ENCODE data around the gene PARP8.
"Not testable (repeated sequence)": the region's sequence is repeated elsewhere in the genome, so short reads cannot be mapped to it uniquely, and the experiment has no call there.

The PARP8 gene

GRCh38 chr5:50767588-50767987 lies 101.2 kb downstream of the PARP8 start:
- in situ Hi-C loops (cut with MboI; ENCODE audit: low sequenced_read_pairs): no loop called here

- in situ Hi-C loops (cut with MboI; ENCODE audit: low sequenced_read_pairs): no loop called here
Observed at GRCh38 chr5:50768634-50769033, 102.2 kb downstream of the PARP8 start.

GRCh38 chr5:50770441-50770840 lies 104.0 kb downstream of the PARP8 start:
- in situ Hi-C loops (cut with MboI; ENCODE audit: low sequenced_read_pairs): no loop called here

- in situ Hi-C loops (cut with MboI; ENCODE audit: low sequenced_read_pairs): not testable (repeated sequence)
Observed at GRCh38 chr5:50774446-50775175, 108.2 kb downstream of the PARP8 start.

- in situ Hi-C loops (cut with MboI; ENCODE audit: low sequenced_read_pairs): no loop called here
Observed at GRCh38 chr5:50786073-50786472, 119.6 kb downstream of the PARP8 start.

DNA sequence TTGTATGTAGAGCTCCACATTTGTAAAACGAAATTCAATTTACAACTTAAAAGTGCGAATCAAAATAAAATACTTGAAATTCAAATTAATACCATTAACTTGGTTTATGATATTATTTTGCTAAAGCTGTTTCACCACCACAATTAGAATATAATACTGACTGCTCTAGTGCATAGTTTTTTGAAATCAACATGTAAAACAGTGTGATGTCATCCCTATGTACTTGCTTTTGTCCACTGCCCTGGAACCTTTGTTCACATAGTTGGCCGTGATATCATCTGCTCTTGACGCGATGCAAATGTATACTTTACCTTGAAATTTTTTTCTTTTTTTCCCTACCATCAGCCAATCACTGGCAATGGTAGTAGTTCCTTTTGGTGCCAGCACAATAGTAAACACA lies 125.4 kb downstream of the PARP8 start:
- in situ Hi-C loops (cut with MboI; ENCODE audit: low sequenced_read_pairs): no loop called here

- in situ Hi-C loops (cut with MboI; ENCODE audit: low sequenced_read_pairs): no loop called here
Observed at GRCh38 chr5:50792843-50793242, 126.4 kb downstream of the PARP8 start.

GRCh38 chr5:50794812-50795211 lies 128.4 kb downstream of the PARP8 start:
- in situ Hi-C loops (cut with MboI; ENCODE audit: low sequenced_read_pairs): no loop called here

DNA sequence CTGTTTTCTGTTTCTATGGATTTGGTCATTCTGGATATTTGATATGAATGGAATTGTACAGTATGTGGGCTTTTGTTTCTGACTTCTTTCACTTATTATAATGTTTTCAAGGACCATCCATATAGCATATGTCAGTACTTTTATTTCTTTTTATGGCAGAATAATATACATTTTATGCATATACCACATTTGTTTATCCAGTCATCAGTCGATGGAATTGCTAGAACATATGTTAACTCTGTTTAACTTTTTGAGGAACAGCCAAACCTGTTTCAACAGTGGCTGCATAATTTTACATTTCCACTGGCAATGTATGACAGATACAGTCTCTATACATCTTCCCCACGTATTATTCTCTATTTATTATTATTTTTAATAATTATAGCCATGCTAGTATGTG lies 131.6 kb downstream of the PARP8 start:
- in situ Hi-C loops (cut with MboI; ENCODE audit: low sequenced_read_pairs): no loop called here

- in situ Hi-C loops (cut with MboI; ENCODE audit: low sequenced_read_pairs): no loop called here
Observed at GRCh38 chr5:50799596-50799995, 133.2 kb downstream of the PARP8 start.

GRCh38 chr5:50800410-50800809 lies 134.0 kb downstream of the PARP8 start:
- in situ Hi-C loops (cut with MboI; ENCODE audit: low sequenced_read_pairs): no loop called here

DNA sequence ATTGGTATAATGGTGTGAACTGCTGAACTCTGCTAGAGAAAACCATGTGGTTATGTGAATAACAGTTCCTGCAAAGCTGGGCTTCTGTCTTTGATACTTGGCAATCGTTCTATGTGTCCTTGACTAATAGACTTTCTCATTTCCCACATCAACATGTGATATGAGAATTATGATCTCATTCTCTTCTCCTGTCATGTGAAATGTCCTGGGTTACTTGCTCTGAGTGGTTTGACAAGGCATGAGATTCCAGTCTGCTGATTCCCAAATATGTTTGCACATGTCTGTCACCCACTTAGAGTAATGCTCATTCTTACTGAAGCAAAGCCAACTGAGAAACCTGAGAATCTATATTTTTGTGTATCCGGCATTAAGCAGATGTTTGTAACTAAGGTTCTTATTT lies 141.2 kb downstream of the PARP8 start:
- in situ Hi-C loops (cut with MboI; ENCODE audit: low sequenced_read_pairs): no loop called here

DNA sequence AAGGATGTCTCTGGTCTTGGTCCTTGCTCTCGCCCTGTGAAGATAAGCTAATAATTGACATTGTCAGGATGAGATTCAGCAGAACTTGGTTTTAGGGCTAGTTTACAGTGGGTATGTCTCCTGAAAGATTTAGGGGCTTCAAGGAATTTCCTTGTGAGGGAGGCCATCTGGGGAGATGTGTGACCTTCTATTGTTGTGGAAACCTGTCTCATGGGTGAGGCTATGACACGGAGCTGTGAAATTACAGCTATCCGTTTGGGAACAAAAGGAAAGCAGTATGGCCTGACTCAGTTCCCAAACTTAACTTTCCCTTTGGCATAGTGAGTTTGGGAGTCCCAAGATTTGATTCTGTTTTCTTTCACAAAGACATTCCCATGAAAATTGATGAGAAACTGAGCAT lies 142.0 kb downstream of the PARP8 start:
- in situ Hi-C loops (cut with MboI; ENCODE audit: low sequenced_read_pairs): no loop called here

- in situ Hi-C loops (cut with MboI; ENCODE audit: low sequenced_read_pairs): not testable (repeated sequence)
Observed at GRCh38 chr5:50811746-50812145, 145.3 kb downstream of the PARP8 start.

- in situ Hi-C loops (cut with MboI; ENCODE audit: low sequenced_read_pairs): no loop called here
Observed at GRCh38 chr5:50813691-50814090, 147.3 kb downstream of the PARP8 start.

DNA sequence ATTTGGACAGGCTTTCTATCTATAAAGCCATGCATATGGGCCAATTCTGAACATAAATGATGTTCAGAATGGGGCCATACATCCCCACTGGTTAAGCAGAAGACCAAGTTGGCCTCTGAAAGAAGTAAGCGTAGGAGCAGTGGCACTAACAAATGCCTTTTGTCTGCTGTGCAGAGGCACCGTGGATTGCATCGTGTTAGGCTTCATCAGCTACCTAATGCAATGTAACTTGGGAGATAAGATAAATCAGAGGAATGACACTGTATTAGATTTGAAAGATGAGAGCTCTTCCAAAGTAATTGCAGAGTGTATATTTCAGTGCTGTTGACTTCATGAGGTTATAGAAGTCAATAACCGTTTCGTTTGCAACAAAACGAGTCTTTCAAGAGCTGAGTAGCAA lies 148.1 kb downstream of the PARP8 start:
- in situ Hi-C loops (cut with MboI; ENCODE audit: low sequenced_read_pairs): no loop called here

- in situ Hi-C loops (cut with MboI; ENCODE audit: low sequenced_read_pairs): no loop called here
Observed at GRCh38 chr5:50822046-50822445, 155.6 kb downstream of the PARP8 start.

GRCh38 chr5:50822761-50823160 lies 156.3 kb downstream of the PARP8 start:
- in situ Hi-C loops (cut with MboI; ENCODE audit: low sequenced_read_pairs): no loop called here

DNA sequence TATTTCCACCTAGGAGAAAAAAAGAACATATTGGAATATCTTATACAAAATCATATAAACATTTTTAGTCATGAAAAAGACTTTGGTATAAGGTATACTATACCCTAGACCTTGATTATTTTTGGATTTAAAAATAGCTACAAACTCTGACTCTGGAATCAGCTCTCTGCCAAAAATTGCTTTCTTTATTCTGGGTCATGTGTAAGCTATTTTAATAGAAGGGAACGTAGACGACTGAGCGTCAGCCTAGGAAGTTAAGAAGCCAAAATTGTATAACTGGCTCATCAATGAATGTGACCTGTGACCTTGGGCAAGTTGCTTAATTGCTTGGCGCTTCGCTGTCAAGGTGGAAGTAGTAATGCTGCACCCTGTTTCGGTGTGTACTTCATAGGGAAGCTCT lies 157.1 kb downstream of the PARP8 start:
- in situ Hi-C loops (cut with MboI; ENCODE audit: low sequenced_read_pairs): no loop called here

GRCh38 chr5:50824109-50824508 lies 157.7 kb downstream of the PARP8 start:
- in situ Hi-C loops (cut with MboI; ENCODE audit: low sequenced_read_pairs): no loop called here

GRCh38 chr5:50827516-50828247 lies 161.2 kb downstream of the PARP8 start:
- in situ Hi-C loops (cut with MboI; ENCODE audit: low sequenced_read_pairs): no loop called here

DNA sequence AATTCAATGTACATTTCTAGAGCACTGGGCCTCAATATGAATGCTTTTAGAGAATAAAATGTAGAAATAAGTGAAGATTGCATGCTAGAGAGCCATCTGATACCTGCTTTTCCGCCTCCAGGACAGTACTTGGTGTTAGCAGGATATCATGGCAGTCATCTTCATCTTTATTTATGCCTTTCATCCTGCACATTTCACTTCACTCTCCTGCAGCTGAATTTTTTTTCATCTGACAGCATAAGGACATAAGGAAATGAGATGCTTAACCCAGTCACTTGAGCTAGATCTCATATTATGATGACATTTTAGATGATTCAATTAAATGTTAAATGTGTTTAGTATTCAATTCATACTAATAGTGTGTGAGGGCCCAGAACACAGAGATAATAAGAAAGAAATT lies 162.6 kb downstream of the PARP8 start:
- in situ Hi-C loops (cut with MboI; ENCODE audit: low sequenced_read_pairs): no loop called here
